Left colon (tissue), 2 donors: ENCODE results near the gene GPATCH3. TPM values are rescaled to one million over a fixed set of nuclear protein-coding genes. Genes with fewer than 3 reads are reported as not detected.
"Not testable (repeated sequence)": the region's sequence is repeated elsewhere in the genome, so short reads cannot be mapped to it uniquely, and the experiment has no call there.

Experiments used
- ATAC-seq: fragments of 200-7000 bp; cut with Tn5 transposase; one replicate; pipeline ENCODE4 v1.9.1; 2020; ENCODE audit warnings: mild to moderate bottlenecking, moderate library complexity
- DNase-seq, 2 donors: peaks; one replicate each; pipeline ENCODE4 v3.0.0-alpha.2; 2020
- intact Hi-C, 2 donors: fragments of 100-400 bp; cut with DNase I in 1 of 2; cut with micrococcal nuclease in 1 of 2; formaldehyde crosslinking; loops; one replicate each; pipeline versions ENCODE4 v1.11.2 to v1.14.0; 2022; cut with DNase I, micrococcal nuclease
- total RNA-seq, 2 donors: library from RNA; stranded (reverse); fragmentation: NEBNext Ultra II Directional; extraction: Animal tissue kit (Norgen Biotek cat#: 25700); gene quantifications; one replicate each; pipeline ENCODE4 v1.2.1, GENCODE V29; 2021
- donor health status: DM: no; HTN: no; CAD: no.
- donor health status: DM: yes; HTN: yes; CAD: no.

The GPATCH3 gene
- total RNA-seq, 2 donors from 2014 or later, result 12.3 to 15.2 TPM

- DNase-seq (no peak), ATAC-seq (no peak)
- intact Hi-C loops, result no loop called here
Observed at GRCh38 chr1:26853600-26853999, 46.7 kb downstream of the GPATCH3 start.

GRCh38 chr1:26853156-26853555 lies 47.1 kb downstream of the GPATCH3 start:
- intact Hi-C loops, result no loop called here
- DNase-seq (peak; percentile 89 to 97), ATAC-seq (peak; percentile 56)

- ATAC-seq, result no peak
- intact Hi-C loops, result no loop called here
- no peak for DNase-seq
Observed at GRCh38 chr1:26852701-26853100, 47.6 kb downstream of the GPATCH3 start.

- intact Hi-C loops, result no loop called here
- no peak for DNase-seq
Observed at GRCh38 chr1:26851106-26851684, 49.1 kb downstream of the GPATCH3 start.

GRCh38 chr1:26848941-26849774 lies 51.1 kb downstream of the GPATCH3 start:
- intact Hi-C loops, result no loop called here
- ATAC-seq (peak; percentile 83), DNase-seq (peak; percentile 90 to 96)

More at GRCh38 chr1:26851106-26851684, 49.1 kb downstream of the GPATCH3 start:
- no peak for ATAC-seq

- no peak for DNase-seq
- intact Hi-C loops, result no loop called here
Observed at GRCh38 chr1:26848499-26848898, 51.8 kb downstream of the GPATCH3 start.

GRCh38 chr1:26847826-26848225 lies 52.4 kb downstream of the GPATCH3 start:
- DNase-seq, result peak in 1 of 2 donors; percentile 51
- ATAC-seq, result peak; percentile 52
- intact Hi-C loops, result not testable (repeated sequence)

More at GRCh38 chr1:26848499-26848898, 51.8 kb downstream of the GPATCH3 start:
- no peak for ATAC-seq

GRCh38 chr1:26844424-26845196 lies 55.7 kb downstream of the GPATCH3 start:
- ATAC-seq (no peak), DNase-seq (no peak)
- intact Hi-C loops, result no loop called here

Other genes with a start within 250 kb of the GPATCH3 start
- 10 to 100 TPM; 60.2 to 61.4 TPM for gene ARID1A, start 204.5 kb downstream of the GPATCH3 start, total RNA-seq
- 10 to 100 TPM; 17.1 to 18.6 TPM for gene PIGV, start 112.5 kb downstream of the GPATCH3 start, total RNA-seq
- 10 to 100 TPM; 22.2 to 25.8 TPM for gene ZDHHC18, start 73.8 kb downstream of the GPATCH3 start, total RNA-seq
- gene SFN, start 37.3 kb downstream of the GPATCH3 start, total RNA-seq, result 100 to 1,000 TPM; 202 to 348 TPM
- 10 to 100 TPM; 33.8 to 38.8 TPM for gene GPN2, start 10.2 kb downstream of the GPATCH3 start, total RNA-seq
- under 1 TPM; 0.31 to 0.34 TPM for gene NR0B2, start 13.5 kb upstream of the GPATCH3 start, total RNA-seq
- 10 to 100 TPM; 39.4 to 40.3 TPM for gene NUDC, start 21.3 kb upstream of the GPATCH3 start, total RNA-seq
- gene KDF1, start 60.0 kb upstream of the GPATCH3 start, total RNA-seq, result 10 to 100 TPM; 24.7 to 25.6 TPM
- gene TRNP1, start 93.2 kb upstream of the GPATCH3 start, total RNA-seq, result 1 to 10 TPM; 1.3 to 3.0 TPM
- gene TENT5B, start 112.4 kb upstream of the GPATCH3 start, total RNA-seq, result 1 to 10 TPM; 1.7 to 4.4 TPM